Measurements from ENCODE around the gene NTNG1. TPM values are rescaled to one million over a fixed set of nuclear protein-coding genes. Genes with fewer than 3 reads are reported as not detected.

The NTNG1 gene
- total RNA-seq, 2 experiments from 2014 or later, result 2.3 to 5.9 TPM

DNA sequence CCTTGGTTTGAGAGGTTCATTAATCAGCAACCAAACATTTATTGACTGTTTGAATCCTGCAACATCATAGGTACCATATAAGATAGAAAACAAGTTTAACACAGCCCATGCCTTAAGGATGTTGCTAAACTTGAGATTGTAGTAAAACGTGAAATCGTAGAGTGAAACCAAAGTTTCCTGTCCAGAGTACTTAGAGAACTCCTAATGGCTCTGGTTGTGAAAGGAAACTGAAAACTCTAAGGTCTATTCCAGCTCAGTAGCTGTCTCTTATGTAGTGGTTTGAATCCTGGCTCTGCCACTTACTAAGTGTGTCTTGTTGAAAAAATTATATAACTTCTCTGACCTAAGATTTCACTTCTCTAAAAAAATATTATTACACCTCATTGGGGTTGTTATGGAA, 310.9 kb downstream of the NTNG1 start:
- no peaks in the 10 kb centered on the region for H4K20me1 ChIP-seq (ENCODE audit: insufficient read depth, low read length)
- POLR2A ChIA-PET, result interaction anchor here (0.6 to 1.5 kb wide), 5 partner anchors 8 to 69 kb away, joined by 3 to 4 read pairs (median 3); no protein-coding TSS in a partner anchor

DNA sequence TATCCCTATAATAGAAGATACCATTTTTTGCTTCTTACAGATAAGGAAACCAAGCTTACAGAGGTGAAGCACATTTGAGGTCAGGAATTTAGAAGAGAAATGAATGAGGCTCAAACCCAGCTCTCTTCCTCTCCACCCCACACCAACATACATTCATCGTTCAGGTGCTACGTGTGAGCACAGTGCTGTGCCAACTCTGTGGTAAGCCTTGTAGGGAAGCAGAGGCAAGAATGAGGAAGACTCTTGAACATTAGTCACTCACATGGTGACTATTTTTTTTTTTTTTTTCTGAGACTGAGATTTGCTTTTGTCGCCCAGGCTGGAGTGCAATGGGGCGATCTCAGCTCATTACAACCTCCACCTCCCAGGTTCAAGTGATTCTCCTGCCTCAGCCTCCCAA, 314.0 kb downstream of the NTNG1 start:
- peaks cover 38% of the 10 kb centered on the region for H3K4me1 ChIP-seq (ENCODE audit: insufficient read depth, low read length, poor library complexity, severe bottlenecking)
- H3K79me2 ChIP-seq (ENCODE audit: insufficient read depth, low read depth, low read length), result no peaks in the 10 kb centered on the region
- TF ChIP-seq, protein P1, sequence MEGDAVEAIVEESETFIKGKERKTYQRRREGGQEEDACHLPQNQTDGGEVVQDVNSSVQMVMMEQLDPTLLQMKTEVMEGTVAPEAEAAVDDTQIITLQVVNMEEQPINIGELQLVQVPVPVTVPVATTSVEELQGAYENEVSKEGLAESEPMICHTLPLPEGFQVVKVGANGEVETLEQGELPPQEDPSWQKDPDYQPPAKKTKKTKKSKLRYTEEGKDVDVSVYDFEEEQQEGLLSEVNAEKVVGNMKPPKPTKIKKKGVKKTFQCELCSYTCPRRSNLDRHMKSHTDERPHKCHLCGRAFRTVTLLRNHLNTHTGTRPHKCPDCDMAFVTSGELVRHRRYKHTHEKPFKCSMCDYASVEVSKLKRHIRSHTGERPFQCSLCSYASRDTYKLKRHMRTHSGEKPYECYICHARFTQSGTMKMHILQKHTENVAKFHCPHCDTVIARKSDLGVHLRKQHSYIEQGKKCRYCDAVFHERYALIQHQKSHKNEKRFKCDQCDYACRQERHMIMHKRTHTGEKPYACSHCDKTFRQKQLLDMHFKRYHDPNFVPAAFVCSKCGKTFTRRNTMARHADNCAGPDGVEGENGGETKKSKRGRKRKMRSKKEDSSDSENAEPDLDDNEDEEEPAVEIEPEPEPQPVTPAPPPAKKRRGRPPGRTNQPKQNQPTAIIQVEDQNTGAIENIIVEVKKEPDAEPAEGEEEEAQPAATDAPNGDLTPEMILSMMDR (conservative IDR thresholded peaks at IDR 0.05; ENCODE audit: low read length), result no peak
- no peaks in the 10 kb centered on the region; the same call in 1 of the 2 replicates for H3K36me3 ChIP-seq (ENCODE audit: insufficient read depth, low read length)
- ChIA-PET CTCF (ENCODE audit: unreplicated experiment) (no interaction called here), POLR2A (interaction anchor here (1.0 kb wide), 2 partner anchors 11 to 108 kb away, joined by 5 to 8 read pairs; no protein-coding TSS in a partner anchor)
- H2AFZ ChIP-seq (ENCODE audit: low read length), result no peak overlapping the region
- no peak overlapping the region for H3K27ac ChIP-seq (ENCODE audit: low read depth, low read length, poor library complexity, severe bottlenecking)
- no peaks in the 10 kb centered on the region for H4K20me1 ChIP-seq (ENCODE audit: insufficient read depth, low read length)
- DNase-seq (ENCODE audit: low spot score), result no peak
- no TSS peak for BruUV-seq (replicated peaks)
- no peak overlapping the region for H3K4me2 ChIP-seq (ENCODE audit: low read length)
- peaks cover 6% of the 10 kb centered on the region; the same call in 1 of the 2 replicates for H3K9me3 ChIP-seq (ENCODE audit: low read length)
- H3K4me3 ChIP-seq (ENCODE audit: low read depth, low read length, poor library complexity, severe bottlenecking), result no peak overlapping the region
- intact Hi-C loops (cut with micrococcal nuclease; ENCODE audit: unreplicated experiment), result loop anchor here (10.0 kb wide), 1 partner anchor 180 kb away; no protein-coding TSS in a partner anchor
- no peaks in the 10 kb centered on the region for H3K9me2 ChIP-seq (ENCODE audit: insufficient read depth, low read length)

More for the DNA sequence above, 310.9 kb downstream of the NTNG1 start:
- TF ChIP-seq, protein P1 (conservative IDR thresholded peaks at IDR 0.05; ENCODE audit: low read length), result no peak
- no peak for TF ChIP-seq EZH2phosphoT487 (IDR thresholded peaks at IDR 0.05; ENCODE audit: borderline replicate concordance, low read depth, low read length)
- peaks cover 27% of the 10 kb centered on the region for H3K4me1 ChIP-seq (ENCODE audit: insufficient read depth, low read length, poor library complexity, severe bottlenecking)
- no peaks in the 10 kb centered on the region; the same call in 1 of the 2 replicates for H3K36me3 ChIP-seq (ENCODE audit: insufficient read depth, low read length)
- CTCF ChIA-PET (ENCODE audit: unreplicated experiment), result interaction anchor here (1.1 kb wide), 1 partner anchor 59 kb away, joined by 3 read pairs; no protein-coding TSS in a partner anchor
- no peaks in the 10 kb centered on the region for H3K79me2 ChIP-seq (ENCODE audit: insufficient read depth, low read depth, low read length)
- H3K9me3 ChIP-seq (ENCODE audit: low read length), result peaks cover 6% of the 10 kb centered on the region; the same call in 1 of the 2 replicates
- peak; percentile 26 for DNase-seq (ENCODE audit: low spot score)
- H3K4me2 ChIP-seq (ENCODE audit: low read length), result peak overlapping the region; percentile 40
- intact Hi-C loops (cut with micrococcal nuclease; ENCODE audit: unreplicated experiment), result loop anchor here (1.0 to 10.0 kb wide), 2 partner anchors 16 to 177 kb away; no protein-coding TSS in a partner anchor
- no TSS peak for BruUV-seq (replicated peaks)
- peak overlapping the region; percentile 12 for H3K4me3 ChIP-seq (ENCODE audit: low read depth, low read length, poor library complexity, severe bottlenecking)
- H3K27ac ChIP-seq (ENCODE audit: low read depth, low read length, poor library complexity, severe bottlenecking), result peak overlapping the region; percentile 27
- H3K9me2 ChIP-seq (ENCODE audit: insufficient read depth, low read length), result no peaks in the 10 kb centered on the region
- peak overlapping the region; percentile 91 for H2AFZ ChIP-seq (ENCODE audit: low read length)

DNA sequence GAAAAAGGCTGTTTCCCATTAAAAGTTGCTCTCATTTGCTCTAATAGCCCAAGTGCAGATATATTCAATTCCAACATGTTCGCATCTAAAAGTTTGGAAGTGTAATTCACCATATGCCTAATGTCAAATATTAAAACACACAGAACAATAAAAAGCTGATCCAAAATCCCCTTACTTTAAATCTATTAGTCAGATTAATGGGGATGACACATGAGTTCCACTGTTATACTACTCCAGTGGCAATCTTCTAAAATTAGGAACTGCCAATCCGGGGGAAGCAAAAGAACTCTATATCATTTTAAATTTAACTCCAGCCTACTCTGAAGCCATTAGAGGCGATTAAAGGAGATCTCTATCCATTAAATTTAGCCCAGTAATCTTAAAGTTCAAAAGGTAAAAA, 317.1 kb downstream of the NTNG1 start:
- H2AFZ ChIP-seq (ENCODE audit: low read length), result no peak overlapping the region
- H3K4me1 ChIP-seq (ENCODE audit: insufficient read depth, low read length, poor library complexity, severe bottlenecking), result peaks cover 13% of the 10 kb centered on the region
- no TSS peak for BruUV-seq (replicated peaks)
- CTCF ChIA-PET (ENCODE audit: unreplicated experiment), result no interaction called here
- H3K4me2 ChIP-seq (ENCODE audit: low read length), result no peak overlapping the region
- H3K79me2 ChIP-seq (ENCODE audit: insufficient read depth, low read depth, low read length), result no peaks in the 10 kb centered on the region
- H4K20me1 ChIP-seq (ENCODE audit: insufficient read depth, low read length), result no peaks in the 10 kb centered on the region
- no peaks in the 10 kb centered on the region for H3K9me2 ChIP-seq (ENCODE audit: insufficient read depth, low read length)
- no peak for DNase-seq (ENCODE audit: low spot score)
- no peaks in the 10 kb centered on the region; the same call in 1 of the 2 replicates for H3K36me3 ChIP-seq (ENCODE audit: insufficient read depth, low read length)
- no peak overlapping the region for H3K4me3 ChIP-seq (ENCODE audit: low read depth, low read length, poor library complexity, severe bottlenecking)
- no peak overlapping the region for H3K27ac ChIP-seq (ENCODE audit: low read depth, low read length, poor library complexity, severe bottlenecking)
- POLR2A ChIA-PET, result interaction anchor here (0.7 to 1.5 kb wide), 2 partner anchors 16 to 139 kb away, joined by 3 read pairs; no protein-coding TSS in a partner anchor
- no peak for TF ChIP-seq EZH2phosphoT487 (IDR thresholded peaks at IDR 0.05; ENCODE audit: borderline replicate concordance, low read depth, low read length)
- TF ChIP-seq, protein P1 (conservative IDR thresholded peaks at IDR 0.05; ENCODE audit: low read length), result no peak
- intact Hi-C loops (cut with micrococcal nuclease; ENCODE audit: unreplicated experiment), result loop anchor here (10.0 kb wide), 1 partner anchor 183 kb away; no protein-coding TSS in a partner anchor
- H3K9me3 ChIP-seq (ENCODE audit: low read length), result no peaks in the 10 kb centered on the region; the same call in 1 of the 2 replicates
